ACC112 (cell line): ENCODE measurements around the gene MSRB1.
"Not testable (repeated sequence)": the region's sequence is repeated elsewhere in the genome, so short reads cannot be mapped to it uniquely, and the experiment has no call there.

Experiments
- H2AFZ ChIP-seq: fragments of 200-600 bp; sonication (generic); one replicate; pipeline ENCODE4 v1.6.0; 2017; ENCODE audit warnings: antibody characterized with exemption, low read length; ENCODE audit not compliant: unreplicated experiment
- H3K27ac ChIP-seq: fragments of 200-600 bp; sonication (generic); 2 replicates; pipeline ENCODE4 v1.5.1; 2014; ENCODE audit warnings: low read depth, mild to moderate bottlenecking, antibody characterized with exemption, low read length, moderate library complexity
- H3K27me3 ChIP-seq: fragments of 200-600 bp; sonication (generic); 2 replicates; pipeline ENCODE4 v1.6.1; 2014; ENCODE audit warnings: mild to moderate bottlenecking, antibody characterized with exemption, low read length, moderate library complexity, mixed read lengths; ENCODE audit not compliant: insufficient read depth
- H3K36me3 ChIP-seq: fragments of 200-600 bp; sonication (generic); 2 replicates; pipeline ENCODE4 v1.6.1; 2016; ENCODE audit warnings: mild to moderate bottlenecking, antibody characterized with exemption, low read length, moderate library complexity, mixed read lengths; ENCODE audit not compliant: insufficient read depth
- H3K4me1 ChIP-seq: fragments of 200-600 bp; sonication (generic); one replicate; pipeline ENCODE4 v1.6.1; 2016; ENCODE audit warnings: low read length, mixed read lengths; ENCODE audit not compliant: insufficient read depth, unreplicated experiment, control insufficient read depth
- H3K4me3 ChIP-seq: fragments of 200-600 bp; sonication (generic); 2 replicates; pipeline ENCODE4 v1.5.1; 2014; ENCODE audit warnings: mild to moderate bottlenecking, low read depth, low read length
- H3K79me2 ChIP-seq: fragments of 200-600 bp; sonication (generic); one replicate; pipeline ENCODE4 v1.6.0; 2016; ENCODE audit warnings: low read length; ENCODE audit not compliant: control insufficient read depth, unreplicated experiment, insufficient read depth

MSRB1 gene

DNA sequence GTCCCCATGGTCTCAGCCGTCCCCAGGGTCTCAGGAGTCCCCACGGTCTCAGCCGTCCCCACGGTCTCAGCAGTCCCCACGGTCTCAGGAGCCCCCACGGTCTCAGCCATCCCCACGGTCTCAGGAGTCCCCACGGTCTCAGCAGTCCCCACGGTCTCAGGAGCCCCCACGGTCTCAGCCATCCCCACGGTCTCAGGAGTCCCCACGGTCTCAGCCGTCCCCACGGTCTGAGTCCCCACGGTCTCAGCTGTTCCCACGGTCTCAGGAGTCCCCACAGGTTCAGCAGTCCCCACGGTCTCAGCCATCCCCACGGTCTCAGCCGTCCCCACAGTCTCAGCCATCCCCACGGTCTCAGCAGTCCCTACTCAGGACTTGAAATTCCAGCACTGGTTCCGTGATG lies 22.9 kb downstream of the MSRB1 start:
- not testable (repeated sequence) for H2AFZ ChIP-seq, H3K4me1 ChIP-seq, H3K27ac ChIP-seq, H3K36me3 ChIP-seq, H3K4me3 ChIP-seq, H3K79me2 ChIP-seq
- H3K27me3 ChIP-seq: peaks cover 60% of the 10 kb centered on the region

DNA sequence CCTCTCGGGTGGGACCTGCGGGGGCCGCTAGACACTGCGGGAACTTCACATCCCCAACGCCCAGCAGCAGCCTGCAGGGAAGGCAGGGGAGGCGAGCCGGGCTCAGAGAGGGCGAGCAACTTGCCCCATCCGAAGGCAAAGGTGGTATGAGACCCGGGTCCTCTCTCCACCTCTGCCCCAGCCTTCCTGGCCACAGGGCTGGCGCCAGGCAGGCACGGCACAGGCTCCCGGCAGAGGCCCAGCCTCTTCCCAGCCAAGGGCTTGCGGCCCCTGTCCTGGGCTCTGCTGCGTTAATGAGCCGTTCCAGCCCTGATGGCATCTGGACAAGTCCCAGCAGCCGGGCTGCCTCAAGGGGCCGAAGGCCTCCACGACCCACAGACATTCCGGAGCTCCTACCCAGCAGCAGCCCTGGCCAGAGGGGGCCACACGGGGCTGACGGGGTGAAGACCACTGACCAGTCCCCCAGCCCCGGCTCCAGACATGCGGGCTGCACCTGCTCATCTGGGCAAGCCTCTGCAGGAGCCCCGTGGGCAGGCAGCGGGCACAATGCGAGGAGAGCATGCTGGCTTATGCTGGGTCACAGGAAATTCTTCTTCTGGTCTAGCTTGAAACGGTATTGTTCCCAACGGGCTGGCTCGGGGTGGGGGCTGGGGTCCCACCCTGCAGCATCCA lies 23.5 kb downstream of the MSRB1 start:
- Histone ChIP-seq H3K27ac (no peak overlapping the region), H3K36me3 (no peaks in the 10 kb centered on the region), H3K27me3 (peaks cover 60% of the 10 kb centered on the region), H2AFZ (no peak overlapping the region), H3K4me1 (peaks cover 5% of the 10 kb centered on the region), H3K4me3 (no peak overlapping the region), H3K79me2 (no peaks in the 10 kb centered on the region)

- H2AFZ ChIP-seq: no peak within 1 kb of the TSS
- H3K4me1 ChIP-seq: peaks cover 5% of the 10 kb centered on the region
- H3K27ac ChIP-seq: no peak within 1 kb of the TSS
- H3K4me3 ChIP-seq: peak within 1 kb of the TSS; percentile 45; the same call in 1 of the 2 replicates
- H3K79me2 ChIP-seq: no peaks in the 10 kb centered on the region
- H3K36me3 ChIP-seq: no peaks in the 10 kb centered on the region
- peaks cover 60% of the 10 kb centered on the region for H3K27me3 ChIP-seq
Measured at GRCh38 chr16:1918351-1919326, 24.4 kb downstream of the MSRB1 start, which contains the start of gene HS3ST6. Gene HS3ST6 (minus strand): TSS chr16:1918415. CDS start chr16:1918323, 92 bp downstream.

- Histone ChIP-seq H3K4me3 (no peak overlapping the region), H3K4me1 (no peaks in the 10 kb centered on the region), H3K27ac (no peak overlapping the region), H3K27me3 (peaks cover 56% of the 10 kb centered on the region), H3K36me3 (no peaks in the 10 kb centered on the region), H2AFZ (no peak overlapping the region), H3K79me2 (no peaks in the 10 kb centered on the region)
Measured at GRCh38 chr16:1917665-1918350, 25.2 kb downstream of the MSRB1 start.

DNA sequence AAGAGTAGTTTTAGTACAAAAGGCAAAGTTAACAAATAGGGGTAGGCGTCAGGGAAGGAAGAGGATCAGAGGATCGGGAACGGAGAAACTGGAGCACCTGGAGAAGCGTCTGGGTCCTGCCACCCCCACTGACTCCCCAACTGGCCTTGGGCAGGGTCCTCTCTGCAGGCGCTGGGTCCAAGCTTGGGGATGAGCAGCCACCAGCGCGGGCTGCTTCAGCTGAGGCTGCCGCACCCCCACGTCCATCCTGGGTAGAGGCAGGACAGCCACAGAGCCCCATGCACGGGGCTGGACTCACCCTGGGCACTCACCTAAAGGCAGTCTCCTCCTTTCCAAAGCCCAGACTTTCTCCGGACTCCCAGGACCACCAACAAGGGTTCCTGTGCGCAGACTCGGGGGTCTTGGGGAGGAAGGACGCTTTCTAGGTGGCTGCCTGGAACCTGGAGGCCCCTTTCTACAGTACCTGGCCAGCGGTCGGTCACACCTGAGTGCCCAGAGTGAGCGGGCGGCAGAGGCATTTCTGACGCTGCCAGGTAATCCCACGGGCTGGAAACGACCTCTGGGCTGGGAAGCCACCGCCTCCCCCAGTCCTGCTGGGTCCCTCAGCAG lies 25.8 kb downstream of the MSRB1 start:
- Histone ChIP-seq H3K4me1 (no peaks in the 10 kb centered on the region), H3K27ac (no peak overlapping the region), H3K36me3 (no peaks in the 10 kb centered on the region), H3K4me3 (no peak overlapping the region), H2AFZ (no peak overlapping the region), H3K79me2 (no peaks in the 10 kb centered on the region), H3K27me3 (peaks cover 49% of the 10 kb centered on the region)

- Histone ChIP-seq H3K79me2 (no peaks in the 10 kb centered on the region), H3K4me3 (no peak overlapping the region), H3K36me3 (no peaks in the 10 kb centered on the region), H3K4me1 (no peaks in the 10 kb centered on the region), H2AFZ (no peak overlapping the region), H3K27ac (no peak overlapping the region), H3K27me3 (peaks cover 49% of the 10 kb centered on the region)
Measured at GRCh38 chr16:1916640-1916990, 26.4 kb downstream of the MSRB1 start.

GRCh38 chr16:1915732-1916639 lies 27.0 kb downstream of the MSRB1 start:
- H3K27me3 ChIP-seq: peaks cover 43% of the 10 kb centered on the region
- no peaks in the 10 kb centered on the region for H3K79me2 ChIP-seq
- no peak overlapping the region for H3K27ac ChIP-seq
- H3K4me1 ChIP-seq: no peaks in the 10 kb centered on the region
- H3K36me3 ChIP-seq: no peaks in the 10 kb centered on the region
- H2AFZ ChIP-seq: no peak overlapping the region
- no peak overlapping the region for H3K4me3 ChIP-seq

DNA sequence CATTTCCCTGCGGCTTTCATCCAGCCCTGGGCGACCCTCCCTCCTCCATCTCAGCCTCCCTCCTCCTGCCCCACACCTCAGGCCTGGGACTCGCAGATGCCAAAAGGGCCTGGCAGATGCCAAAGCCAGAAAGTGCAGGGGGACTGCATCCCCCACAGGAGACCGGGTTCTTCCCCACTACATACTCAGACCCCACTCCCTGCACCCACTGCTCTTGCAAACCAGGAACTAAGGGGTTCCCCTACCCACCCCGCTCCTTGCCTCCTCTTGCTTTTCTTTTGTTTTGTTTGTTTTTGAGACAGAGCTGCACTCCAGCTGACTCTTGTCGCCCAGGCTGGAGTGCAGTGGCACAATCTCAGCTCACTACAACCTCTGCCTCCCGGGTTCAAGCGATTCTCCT lies 28.0 kb downstream of the MSRB1 start:
- H2AFZ ChIP-seq: no peak overlapping the region
- H3K4me1 ChIP-seq: no peaks in the 10 kb centered on the region
- no peak overlapping the region for H3K4me3 ChIP-seq
- H3K36me3 ChIP-seq: no peaks in the 10 kb centered on the region
- H3K27ac ChIP-seq: no peak overlapping the region
- no peaks in the 10 kb centered on the region for H3K79me2 ChIP-seq
- peaks cover 33% of the 10 kb centered on the region for H3K27me3 ChIP-seq

- Histone ChIP-seq H3K27ac (no peak overlapping the region), H3K27me3 (peaks cover 24% of the 10 kb centered on the region)
Measured at GRCh38 chr16:1914084-1914608, 28.9 kb downstream of the MSRB1 start.

More at GRCh38 chr16:1914084-1914608, 28.9 kb downstream of the MSRB1 start:
- Histone ChIP-seq H3K4me1 (no peaks in the 10 kb centered on the region), H3K79me2 (no peaks in the 10 kb centered on the region), H2AFZ (no peak overlapping the region), H3K36me3 (no peaks in the 10 kb centered on the region), H3K4me3 (no peak overlapping the region)
